DMS53 treated with DMSO at 0.1 percent for 48 hours (cell line): ENCODE measurements around the gene PLAA.
A peak's percentile ranks its signal among the peaks of the same experiment; 100 is the strongest.

Experiments
- DNase-seq: peaks from one replicate; lab custom pipeline; 2025; ENCODE audit not compliant: unreplicated experiment; lab: John Stamatoyannopoulos, UW

PLAA gene

DNA sequence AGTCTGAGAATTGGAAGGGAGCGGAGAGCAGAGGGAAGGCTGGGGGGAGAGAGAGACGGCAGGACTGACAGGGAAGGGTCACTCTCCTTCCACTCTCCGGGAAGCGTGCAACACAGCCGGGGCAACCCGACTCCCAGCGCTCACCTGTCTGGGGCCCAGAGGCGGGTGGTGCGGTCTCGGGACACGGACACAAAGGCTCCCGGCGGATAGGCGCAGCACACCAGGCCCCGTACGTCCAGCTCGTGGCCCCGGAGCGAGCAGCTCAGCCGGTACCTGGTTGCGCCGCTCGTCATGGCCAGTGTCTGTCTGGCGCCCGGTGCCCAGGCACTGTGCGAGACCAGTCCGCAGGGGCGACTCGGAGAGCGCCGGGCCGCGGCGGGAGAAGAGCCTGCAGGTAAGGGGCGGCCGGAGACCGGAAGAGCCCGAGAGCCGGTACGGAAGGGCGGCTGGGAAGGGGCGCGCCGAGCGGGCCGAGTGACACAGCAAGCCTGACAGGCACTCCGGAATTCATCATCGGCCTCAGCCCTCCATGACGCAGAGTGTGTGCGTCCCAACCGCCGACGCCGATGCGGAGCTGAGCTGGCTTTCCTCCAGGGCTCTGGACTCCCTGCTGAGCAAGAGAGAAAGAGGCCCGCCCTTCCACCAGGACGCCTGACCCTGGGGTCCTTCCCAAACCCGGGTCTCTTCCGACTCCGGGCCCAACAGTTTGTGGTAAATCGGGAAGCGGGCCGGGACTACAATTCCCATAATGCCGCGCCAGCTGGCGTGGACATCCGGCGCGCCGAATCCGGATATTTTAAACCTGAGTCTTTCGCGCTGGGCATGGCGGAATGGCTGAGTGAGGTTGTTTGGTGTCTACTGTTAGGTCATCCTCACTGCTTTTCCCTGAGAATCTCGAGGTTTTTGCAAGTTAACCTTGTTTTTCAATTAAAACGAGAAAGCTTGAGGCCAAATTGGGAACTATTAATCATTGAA is at the start of gene PLAA:
Gene PLAA (minus strand): TSS at position 490 of the 975 bp plus-strand sequence. CDS start 197 bp downstream, at position 293.
- DNase-seq, result peak; percentile 76

DNA sequence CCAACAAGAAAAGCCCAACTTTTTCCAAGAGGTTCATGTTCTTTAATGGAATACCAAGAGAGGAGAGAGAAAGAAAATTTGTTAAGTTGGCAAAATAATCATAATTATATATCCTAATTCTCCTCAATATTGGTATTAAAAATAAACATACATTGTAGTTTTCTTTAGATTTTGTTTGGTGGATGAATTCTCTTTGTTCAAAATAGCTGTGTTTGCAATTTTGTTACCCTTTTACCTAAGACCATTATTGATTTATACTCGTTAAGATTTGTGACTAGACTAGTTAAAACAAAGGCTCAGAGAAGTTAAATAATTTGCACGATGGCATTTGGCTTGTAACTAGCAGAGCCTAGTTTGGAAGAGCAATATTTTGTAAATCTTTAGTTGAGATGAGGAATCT is 48.8 kb upstream of the PLAA start:
- DNase-seq, result no peak

DNA sequence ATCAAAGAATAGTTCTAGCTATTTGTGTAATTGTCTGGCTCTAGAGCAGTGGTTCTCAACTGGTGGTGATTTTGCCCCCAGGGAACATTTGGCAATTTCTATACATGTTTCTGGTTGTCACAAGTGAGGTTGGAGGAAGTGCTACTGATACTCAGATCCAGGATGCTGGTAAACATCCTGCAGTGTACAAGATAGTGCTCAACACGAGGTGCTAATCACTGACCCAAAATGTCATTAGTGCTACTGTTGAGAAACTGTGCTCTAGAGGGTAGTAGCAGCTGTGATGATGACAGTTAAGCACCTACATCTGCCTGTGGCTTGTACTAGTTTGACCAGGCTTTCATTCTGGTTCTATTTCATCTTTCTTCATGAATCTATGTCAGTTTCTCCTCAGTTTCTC is 36.3 kb upstream of the PLAA start:
- no peak for DNase-seq

DNA sequence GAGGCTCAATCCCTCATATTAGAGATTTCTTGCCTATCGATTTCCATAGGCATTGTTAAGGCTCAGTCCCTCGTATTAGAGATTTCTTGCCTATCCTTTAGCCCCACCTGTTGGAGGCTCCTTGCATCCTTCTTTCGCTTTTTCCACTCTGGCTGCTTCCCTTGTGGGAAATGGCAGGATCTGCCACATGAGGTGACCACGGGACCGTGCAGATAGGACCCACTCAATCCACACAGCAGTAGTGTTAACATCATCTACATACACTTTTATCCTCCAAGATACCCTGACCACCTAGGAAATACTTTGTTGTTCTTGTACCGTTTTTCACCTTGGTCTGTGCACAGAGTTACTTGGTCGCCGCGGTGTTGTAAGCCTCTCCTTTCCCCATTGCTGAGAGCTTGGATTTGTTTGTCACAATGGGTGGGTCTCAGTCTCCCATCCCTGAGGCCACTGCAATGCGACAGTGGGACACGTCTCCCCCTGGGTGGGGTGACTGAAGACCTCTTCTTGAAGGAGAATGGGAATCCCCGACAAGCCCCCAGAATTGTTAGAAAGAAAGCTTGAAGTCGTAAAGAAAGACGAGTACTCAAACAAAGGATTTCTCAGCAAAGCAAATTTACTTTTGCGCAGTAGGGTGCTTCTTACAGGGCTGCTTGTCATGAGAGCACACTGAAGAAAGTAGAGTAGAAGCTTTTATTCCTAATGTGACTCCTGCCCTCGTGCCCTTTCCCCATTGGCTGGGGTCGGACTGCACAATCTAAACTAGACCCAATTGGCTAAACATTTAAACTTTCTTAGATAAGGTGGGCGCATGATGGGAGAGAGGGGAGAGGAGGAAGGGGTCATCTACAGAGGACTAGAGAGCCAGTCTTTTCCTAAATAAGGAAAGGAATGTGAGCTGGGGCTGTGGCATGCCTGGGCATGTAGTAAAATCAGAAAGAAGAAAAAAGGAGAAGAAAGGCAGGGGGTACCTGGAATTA is 29.0 kb upstream of the PLAA start:
- no peak for DNase-seq

DNA sequence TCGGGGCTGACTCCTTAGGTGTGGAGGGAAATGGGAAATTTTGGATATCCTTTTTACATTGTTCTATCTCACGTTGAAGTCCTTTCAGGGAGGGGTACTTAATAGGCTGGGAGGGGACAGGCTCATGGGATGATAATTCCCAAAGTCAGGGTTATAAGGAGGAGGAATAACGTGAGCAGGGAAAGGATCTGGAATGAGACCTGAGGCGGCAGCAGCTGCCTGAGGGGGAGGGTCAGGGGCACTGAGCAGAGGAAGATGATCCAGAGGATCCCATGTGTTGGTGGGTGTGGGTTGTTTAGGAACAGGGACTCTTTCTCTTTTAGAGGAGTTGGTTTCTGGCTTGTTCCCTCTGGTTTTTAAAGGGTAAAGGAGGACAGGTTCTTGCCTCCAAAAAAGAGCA is 27.9 kb upstream of the PLAA start:
- no peak for DNase-seq

DNA sequence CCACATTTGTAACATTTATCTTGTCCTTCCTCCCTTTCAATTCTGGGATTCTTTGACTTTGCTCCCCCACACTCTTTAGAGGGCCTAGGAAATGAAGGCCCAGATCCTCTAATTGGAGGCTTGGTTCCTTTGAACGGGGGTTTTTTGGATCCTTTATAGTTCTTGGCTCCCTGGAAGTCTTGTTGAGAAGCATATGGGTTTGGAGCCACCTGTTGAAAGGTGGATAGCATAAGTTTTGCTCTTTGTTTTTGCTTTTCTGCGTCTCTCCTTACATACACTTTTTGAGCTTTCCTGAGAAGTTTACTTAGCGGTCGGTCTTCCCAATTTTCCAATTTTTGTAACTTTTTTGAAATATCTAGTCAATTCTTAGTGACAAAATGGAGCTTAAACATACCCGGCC is 26.9 kb upstream of the PLAA start:
- DNase-seq, result no peak

DNA sequence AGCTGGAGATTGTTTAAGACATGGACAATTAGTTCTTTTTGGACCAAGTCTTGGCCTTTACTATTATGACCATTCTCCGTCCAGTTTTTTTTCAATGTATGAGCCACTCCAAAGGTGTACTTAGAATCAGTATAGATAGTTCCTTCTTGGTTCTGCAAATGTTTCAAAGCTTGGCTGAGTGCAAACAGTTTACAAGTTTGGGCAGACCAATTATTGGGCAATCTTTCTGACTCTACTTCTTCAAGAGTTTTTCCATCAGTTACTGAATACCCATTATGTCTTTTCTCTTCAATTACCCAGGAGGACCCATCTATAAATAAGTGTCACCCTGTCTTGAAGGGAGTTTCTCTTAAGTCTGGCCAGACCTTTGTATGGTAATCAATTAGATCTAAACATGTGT is 24.7 kb upstream of the PLAA start:
- DNase-seq, result no peak

DNA sequence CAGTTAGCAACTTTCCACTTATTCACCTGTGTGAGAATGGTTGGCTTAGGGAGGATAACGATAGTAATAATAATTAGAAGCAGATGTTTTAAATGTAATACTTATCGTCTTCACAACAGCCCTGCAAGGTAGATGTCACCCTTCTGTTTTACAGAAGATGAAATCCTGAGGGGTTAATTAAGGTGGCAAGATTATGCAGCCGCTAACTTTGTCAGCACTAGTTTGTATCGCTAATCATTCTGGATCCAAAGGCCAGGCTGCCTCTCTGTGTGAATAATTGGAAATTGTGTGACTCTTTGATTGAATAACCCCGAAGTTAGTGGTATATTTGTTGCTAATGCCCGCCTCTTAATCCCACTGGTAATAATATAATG is 9.8 kb upstream of the PLAA start:
- DNase-seq, result no peak

DNA sequence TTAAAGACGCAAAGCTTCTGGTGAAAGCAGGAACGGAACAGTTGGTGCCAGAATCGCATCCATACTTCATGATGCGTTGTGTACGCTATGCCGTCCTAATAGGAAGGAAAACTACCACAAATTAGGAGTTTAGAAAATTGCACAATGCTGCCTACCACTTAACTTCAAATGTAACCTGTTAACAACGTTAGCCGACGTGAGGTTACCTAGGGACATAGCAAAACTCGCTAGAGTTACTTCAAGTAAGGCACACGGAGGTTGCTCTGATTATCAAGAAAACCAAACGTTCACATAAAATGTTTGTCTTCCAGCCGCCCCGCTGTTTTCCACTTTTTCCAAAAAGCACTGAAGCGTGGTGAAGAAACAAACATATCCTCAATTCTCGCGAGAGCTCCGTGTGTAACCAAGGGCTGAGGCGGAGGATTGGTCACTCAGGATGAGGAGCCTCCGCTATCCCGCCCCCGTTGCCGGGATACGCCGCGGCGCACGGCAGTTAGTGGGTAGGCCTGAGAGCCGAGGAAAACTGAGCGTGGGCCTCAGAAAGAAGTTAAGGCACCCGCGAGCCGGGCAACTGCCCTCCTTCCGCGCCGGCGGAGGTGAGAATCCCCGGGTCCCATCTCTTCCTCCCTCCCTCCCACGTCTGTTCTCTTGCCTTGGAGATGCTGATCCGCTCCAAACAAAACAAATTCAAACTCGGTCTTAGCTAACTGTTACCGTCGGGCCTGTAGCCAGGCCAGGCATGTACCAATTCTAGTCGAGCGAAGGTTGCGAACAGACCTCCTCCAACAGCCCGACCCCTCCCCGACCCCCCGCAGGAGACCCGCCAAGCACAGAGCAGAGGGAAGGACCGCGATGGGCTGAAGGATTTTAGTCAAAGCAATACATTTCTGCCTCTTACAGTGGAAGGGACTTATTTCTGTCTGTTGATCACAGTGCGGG is 9.1 kb upstream of the PLAA start, which contains the start of gene IFT74:
Gene IFT74 (plus strand): TSS at position 492 of the 939 bp plus-strand sequence. CDS start 5,556 bp downstream, outside the sequence.
- DNase-seq, result peak; percentile 82

DNA sequence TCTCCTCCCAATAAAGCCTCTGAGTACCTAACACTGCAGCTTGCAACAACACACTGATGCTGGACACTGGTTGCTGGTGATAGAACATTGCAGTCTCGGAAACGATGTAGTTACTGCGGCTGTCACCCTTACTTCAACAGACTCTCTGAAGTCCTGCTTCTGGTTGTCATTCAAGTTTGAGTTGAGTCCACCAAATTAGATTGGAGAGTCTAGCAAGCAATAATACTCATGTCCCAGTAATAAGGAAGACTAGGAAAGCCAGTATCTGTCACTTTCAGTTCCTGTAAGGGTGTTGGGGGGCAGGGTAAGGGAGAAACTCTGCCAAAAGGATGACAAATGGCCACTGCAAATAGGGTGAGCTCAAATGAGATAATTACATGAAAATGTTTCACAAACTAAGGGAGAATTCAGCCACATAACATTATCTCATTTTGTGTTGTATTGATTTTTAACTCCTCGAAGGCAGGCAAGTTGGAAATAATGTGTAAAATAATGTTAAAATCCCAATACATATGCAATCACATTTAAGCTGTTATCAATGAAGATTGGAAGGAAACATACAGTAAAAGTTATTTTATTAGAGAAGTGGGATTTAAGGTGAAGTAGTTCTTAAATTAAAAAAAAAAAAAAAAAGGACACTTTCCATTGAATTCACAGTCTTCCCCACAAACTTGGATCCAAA is 8.3 kb upstream of the PLAA start:
- DNase-seq, result no peak

DNA sequence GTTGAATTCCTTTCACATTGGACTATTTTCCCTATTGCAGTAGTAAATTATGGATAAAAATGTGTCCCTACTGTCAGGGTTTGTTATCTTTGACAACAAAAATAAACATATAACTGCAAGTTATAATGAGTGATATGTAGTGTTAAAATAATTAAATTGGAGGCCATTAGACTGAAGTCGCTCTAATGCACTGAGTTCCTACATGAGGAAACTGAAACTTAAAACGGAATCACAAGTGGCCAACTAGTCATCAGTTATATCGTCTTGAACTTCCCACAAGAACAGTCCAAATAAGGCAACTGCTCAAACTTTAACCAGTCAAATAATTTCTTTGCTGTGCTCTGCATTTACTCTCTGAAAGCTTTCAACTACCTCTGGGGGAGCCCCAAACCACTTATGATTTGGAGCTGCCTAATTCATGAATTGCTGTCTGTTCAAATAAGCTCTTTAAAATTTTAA is 7.0 kb upstream of the PLAA start:
- no peak for DNase-seq

DNA sequence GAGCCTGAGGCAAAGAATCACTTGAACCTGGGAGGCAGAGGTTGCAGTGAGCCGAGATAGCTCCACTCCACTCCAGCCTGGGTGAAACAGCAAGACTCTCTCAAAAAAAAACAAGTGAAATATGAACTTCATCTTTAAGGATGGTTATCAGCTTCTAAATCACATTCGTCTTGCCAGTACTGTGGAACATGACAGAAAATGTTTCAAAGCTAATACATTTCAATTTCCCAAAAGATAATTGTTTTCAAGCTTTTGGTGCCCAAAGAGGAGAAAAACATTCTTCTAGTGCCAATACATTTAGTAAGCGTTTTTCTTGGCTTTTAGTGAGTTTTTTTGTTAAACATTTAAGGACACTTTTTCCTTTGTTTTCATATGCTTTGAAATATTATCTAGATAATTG is 4.8 kb upstream of the PLAA start:
- DNase-seq, result no peak

DNA sequence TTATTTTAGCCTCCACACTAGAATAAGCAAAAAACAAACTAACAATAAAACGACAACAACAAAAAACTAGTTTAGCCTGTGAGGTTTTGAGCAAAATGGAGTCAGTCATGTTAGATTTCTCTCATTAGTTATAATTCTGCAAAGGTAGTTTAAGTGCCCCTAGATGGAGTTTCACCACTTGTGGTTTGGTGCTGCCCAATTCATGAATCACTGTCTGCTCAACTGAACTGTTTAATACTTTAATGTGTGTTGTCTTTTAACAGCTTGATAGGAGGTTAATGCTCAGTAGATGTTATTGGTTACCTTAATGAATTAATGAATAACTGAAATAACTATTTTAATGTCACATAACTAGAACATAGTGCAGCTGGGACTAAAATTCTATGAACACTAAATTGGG is 3.5 kb upstream of the PLAA start:
- no peak for DNase-seq

DNA sequence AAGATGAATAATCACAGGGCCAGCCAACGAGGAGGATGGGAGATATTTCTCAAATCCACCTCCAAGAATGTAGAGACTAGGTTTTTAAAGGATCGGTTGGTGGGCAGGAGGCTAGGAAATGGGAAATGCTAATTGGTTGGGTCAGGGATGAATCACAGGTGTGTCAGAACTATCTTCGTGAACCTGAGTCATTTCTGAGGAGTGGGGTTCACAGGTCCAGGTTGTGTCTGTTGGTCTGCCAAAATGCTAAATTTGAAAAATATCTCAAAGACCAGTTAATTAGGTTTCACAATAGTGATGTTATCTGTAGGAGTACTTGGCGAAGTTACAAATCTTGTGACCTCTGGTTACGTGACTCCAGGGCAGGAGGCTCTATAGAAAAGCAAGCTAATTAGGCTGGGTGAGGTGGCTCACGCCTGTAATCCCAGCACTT is 2.6 kb upstream of the PLAA start:
- DNase-seq, result no peak

DNA sequence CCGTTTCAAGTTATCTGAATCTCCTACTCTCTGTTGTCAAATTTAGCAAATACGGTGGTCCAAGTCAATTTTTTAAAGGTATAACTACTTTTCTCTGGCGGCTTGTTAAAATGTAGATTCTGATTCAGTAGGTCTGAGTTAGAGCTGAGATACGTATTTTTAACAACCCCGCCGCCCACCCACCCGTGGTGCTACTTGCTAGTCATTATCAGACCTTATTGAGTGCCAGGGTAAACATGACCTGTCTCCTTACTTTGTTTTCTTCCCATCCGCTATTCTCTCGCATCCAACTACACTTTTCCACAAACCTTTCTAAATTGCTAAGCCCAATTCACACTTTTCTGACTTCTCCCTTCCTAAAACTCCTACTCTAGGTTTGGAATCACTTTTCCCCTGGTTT is 694 bp upstream of the PLAA start:
- no peak for DNase-seq

DNA sequence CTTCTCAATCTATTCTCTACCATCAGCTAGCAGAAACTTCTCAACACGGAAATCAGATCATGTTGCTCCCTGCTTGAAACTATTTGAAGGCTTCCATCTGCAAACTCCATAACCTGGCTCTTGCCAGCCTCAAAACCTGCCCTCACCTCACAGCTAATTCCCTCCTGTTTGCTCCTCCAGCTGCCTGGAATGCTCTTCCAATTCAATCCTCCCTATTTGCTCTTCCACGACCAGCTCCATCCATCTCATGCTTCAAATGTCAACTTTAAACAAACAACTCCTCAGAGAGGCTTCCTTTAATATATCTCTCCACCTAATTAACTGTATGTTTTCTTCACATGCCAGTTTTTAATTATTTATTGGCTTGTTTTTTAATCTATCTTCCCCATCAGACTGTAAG is 1.5 kb downstream of the PLAA start:
- no peak for DNase-seq

DNA sequence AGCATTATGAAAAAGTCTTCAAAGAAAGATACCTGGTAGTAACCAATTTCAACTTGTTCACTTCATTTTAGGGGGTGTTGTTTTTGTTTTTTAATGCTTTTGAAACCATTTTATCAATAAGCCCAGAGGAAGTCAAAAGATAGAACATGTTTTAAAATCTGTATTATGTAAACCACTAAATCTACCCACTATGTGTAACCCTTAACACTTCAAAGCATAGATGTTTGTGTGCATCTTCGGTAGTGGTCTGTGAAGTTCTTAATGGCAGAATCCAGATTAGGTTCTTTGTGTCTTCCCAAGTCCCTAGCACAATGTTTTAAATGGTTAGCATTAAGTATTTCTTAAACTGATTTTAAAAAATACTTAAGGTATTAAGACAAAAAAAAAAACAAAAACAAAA is 6.3 kb downstream of the PLAA start:
- no peak for DNase-seq

DNA sequence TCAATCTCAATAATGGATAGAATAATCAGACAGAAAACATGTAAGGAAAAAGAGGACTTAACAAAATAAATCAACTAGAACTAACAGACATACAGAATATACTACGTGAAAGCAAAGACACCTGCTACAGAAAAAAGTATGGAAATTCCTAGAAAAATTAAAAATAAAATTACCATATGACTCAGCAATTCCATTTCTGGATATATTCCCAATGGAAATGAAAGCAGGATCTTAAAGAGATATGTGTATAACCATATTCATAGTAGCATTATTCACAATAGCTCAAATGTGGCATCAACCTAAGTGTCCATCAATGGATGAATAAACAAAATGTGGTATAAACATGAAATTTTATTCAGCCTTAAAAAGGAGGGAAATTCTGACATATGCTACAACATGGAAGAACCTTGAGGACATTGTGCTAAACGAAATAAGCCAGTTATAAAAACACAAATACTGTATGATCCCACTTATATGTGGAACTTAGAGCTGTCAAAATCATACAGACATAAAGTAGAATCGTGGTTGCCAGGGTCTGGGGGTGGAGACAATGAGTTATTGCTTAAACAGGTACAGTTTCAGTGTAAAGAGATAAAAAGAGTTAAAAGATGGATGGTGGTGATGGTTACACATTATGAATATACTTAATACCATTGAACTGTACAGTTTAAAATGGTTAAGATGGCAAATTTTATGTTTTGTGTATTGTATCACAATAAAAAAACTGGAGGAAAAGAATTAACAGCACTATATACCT is 6.9 kb downstream of the PLAA start:
- DNase-seq, result no peak

DNA sequence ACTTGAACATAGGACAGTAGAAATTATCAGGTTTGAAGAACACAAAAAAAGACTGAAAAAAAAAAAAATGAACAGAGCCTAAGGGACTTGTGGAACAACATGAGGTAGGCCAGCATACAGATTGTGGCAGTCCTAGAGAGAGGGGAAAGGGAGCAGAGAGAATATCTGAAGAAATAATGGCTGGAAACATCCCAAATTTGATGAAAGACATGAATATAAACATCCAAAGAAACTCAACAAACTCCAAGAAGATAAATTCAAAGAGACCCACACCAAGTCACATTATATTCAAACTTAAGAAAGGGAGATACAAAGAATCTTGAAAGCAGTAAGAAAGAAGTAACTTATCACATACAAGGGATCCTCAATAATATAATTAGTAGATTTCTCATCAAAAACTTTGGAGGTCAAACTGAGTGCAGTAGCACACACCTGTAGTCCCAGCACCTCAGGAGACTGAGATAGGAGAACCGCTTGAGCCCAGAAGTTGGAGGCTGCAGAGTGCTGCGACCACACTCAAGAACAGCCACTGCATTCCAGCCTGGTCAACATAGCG is 9.1 kb downstream of the PLAA start:
- no peak for DNase-seq
